ENCODE results near the gene ECE2.
"Not testable (repeated sequence)": the region's sequence is repeated elsewhere in the genome, so short reads cannot be mapped to it uniquely, and the experiment has no call there.

Gene ECE2

DNA sequence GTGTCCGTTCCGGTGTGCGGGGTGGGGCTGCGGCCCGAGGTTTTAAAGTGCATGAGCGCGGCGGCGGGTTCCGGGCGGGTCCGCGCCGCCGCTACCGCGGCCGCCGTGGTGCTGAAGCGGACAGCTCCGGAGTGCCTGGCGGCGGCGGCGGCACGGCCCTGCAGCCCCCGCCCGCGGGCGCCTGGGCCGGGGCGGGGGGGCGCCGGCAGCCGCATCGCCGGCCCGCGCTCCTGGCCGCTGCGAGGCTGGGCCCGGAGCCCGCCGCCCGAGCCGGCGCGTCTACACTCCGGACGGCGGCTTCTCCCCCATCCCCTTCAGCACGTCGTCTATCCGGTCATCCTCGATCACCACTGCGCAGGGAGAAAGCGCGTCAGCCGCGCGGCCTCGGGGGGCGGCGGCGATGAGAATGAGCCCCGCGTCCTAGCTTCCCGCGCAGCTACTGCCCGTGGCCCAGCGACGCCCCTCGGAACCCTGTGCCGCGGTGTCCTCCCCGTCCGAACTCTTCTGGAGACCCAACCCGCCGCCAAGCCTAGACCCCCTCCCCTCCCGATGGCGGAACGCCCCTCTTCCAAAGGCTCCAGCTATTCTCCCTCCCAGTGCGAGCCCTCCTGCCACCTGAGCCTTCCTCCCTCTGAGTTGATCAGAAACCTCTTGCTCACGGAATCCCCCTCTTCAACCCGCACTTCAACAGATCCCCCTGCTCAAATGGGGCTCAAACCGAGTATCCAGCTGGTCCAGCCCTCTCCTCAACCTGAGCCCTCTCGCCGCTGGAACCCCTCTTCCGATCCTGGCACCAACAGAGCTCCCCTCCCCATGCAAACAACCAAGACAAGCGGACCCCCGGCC is 15.7 kb upstream of the ECE2 start:
- H3K36me3 ChIP-seq (ENCODE audit: control insufficient read depth, insufficient read depth, low read length, severe bottlenecking) = no peaks in the 10 kb centered on the region
- no peaks in the 10 kb centered on the region for H3K9me3 ChIP-seq (ENCODE audit: control insufficient read depth, low read length)
- peak; percentile 77 for DNase-seq (ENCODE audit: low read depth)
- no peak overlapping the region for H3K9ac ChIP-seq (ENCODE audit: low read length)
- peaks cover 6% of the 10 kb centered on the region for H3K27me3 ChIP-seq (replicated peaks; ENCODE audit: control insufficient read depth, insufficient read depth, low read length)
- H3K4me1 ChIP-seq (ENCODE audit: control insufficient read depth, insufficient read depth, low read length) = peaks cover 10% of the 10 kb centered on the region
- no peak overlapping the region for H3K4me3 ChIP-seq (ENCODE audit: low read length)

DNA sequence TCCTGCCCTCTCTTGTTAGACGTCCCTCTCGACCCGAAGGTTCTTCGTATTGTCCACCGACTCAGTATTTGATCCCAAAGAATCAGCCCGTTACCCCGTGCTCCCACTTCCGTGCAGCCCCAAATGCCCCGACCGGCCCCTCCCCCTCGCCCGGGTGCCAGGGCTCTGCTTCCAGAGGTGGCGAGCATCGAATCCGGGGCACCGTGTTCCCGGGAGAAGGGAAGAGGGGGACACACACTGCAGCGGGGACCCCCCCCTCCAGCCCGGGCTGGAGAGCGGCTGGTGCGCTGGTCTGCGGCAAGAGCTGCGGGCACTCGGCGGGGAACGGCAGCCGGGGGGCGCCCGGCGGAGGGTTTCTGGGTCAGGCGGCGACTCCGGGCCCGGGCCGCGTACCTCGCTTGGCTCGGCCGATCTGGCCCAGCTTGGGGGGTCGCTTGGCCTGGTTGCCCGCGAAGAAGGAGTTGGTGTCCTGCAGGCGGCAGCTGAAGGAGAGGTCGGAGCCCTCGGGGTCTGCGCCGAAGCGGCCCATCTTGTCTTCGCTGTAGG is 15.0 kb upstream of the ECE2 start:
- H3K9ac ChIP-seq (ENCODE audit: low read length) = no peak overlapping the region
- peaks cover 6% of the 10 kb centered on the region for H3K27me3 ChIP-seq (replicated peaks; ENCODE audit: control insufficient read depth, insufficient read depth, low read length)
- peak; percentile 4 for DNase-seq (ENCODE audit: low read depth)
- peaks cover 10% of the 10 kb centered on the region for H3K4me1 ChIP-seq (ENCODE audit: control insufficient read depth, insufficient read depth, low read length)
- no peaks in the 10 kb centered on the region for H3K36me3 ChIP-seq (ENCODE audit: control insufficient read depth, insufficient read depth, low read length, severe bottlenecking)
- peak overlapping the region; percentile 41 for H3K4me3 ChIP-seq (ENCODE audit: low read length)
- no peaks in the 10 kb centered on the region for H3K9me3 ChIP-seq (ENCODE audit: control insufficient read depth, low read length)

GRCh38 chr3:184261270-184261853 is 14.5 kb upstream of the ECE2 start, which contains the start of gene CAMK2N2:
Gene CAMK2N2 (minus strand): TSS chr3:184261553. CDS start chr3:184261285, 268 bp downstream.
- DNase-seq (ENCODE audit: low read depth) = peak; percentile 72
- no peaks in the 10 kb centered on the region for H3K9me3 ChIP-seq (ENCODE audit: control insufficient read depth, low read length)
- H3K9ac ChIP-seq (ENCODE audit: low read length) = no peak within 1 kb of the TSS
- peaks cover 10% of the 10 kb centered on the region for H3K4me1 ChIP-seq (ENCODE audit: control insufficient read depth, insufficient read depth, low read length)
- no peaks in the 10 kb centered on the region for H3K36me3 ChIP-seq (ENCODE audit: control insufficient read depth, insufficient read depth, low read length, severe bottlenecking)
- H3K4me3 ChIP-seq (ENCODE audit: low read length) = peak within 1 kb of the TSS; percentile 74
- peaks cover 6% of the 10 kb centered on the region for H3K27me3 ChIP-seq (replicated peaks; ENCODE audit: control insufficient read depth, insufficient read depth, low read length)

DNA sequence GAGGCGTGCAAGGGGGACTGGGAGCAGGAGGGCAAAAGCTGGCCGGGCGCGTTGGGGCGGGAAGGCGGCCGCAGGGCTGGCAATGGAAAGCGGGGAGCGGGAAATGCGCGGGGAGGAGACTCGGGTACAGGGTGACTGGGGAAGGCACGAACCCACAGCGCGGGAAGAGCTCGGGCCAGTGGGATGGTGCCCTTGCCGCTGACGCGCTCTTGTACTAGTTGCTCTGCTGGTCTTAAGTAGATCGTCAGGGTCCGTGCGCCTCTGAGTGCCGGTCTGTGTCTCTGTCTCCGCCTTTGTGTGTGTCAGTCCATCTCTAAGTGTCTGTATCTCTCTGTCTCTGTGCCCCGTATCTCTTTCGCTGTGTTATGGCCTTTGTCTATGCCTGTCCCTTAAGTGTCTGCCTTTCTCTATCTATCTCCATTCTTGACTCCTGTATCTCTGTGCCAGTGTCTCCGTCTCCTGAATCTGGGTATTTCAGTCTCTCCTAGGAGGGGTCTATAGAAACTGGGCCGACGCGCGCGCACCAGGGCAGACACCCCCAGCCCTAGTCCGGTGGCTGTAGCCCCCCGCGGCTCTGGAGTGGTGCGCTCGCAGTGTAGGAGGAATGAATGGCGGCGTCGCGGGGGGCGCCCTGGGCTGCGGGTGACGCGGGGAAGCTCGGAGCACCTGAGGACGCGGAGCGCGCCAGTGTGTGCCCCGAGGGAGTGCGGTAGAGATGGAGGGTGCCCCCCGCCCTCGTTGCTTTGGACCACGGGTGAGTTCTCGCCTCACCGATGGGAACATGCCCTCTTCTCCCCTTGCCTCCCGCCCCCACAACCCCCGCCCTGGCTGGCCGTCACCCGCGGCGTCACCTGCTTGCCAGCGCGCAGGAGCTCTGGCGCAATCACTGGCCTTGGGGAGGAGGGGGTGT is 13.7 kb upstream of the ECE2 start:
- Histone ChIP-seq H3K4me3 (ENCODE audit: low read length) (peak overlapping the region; percentile 74), H3K36me3 (ENCODE audit: control insufficient read depth, insufficient read depth, low read length, severe bottlenecking) (no peaks in the 10 kb centered on the region), H3K27me3 (replicated peaks; ENCODE audit: control insufficient read depth, insufficient read depth, low read length) (peaks cover 6% of the 10 kb centered on the region), H3K9me3 (ENCODE audit: control insufficient read depth, low read length) (no peaks in the 10 kb centered on the region), H3K4me1 (ENCODE audit: control insufficient read depth, insufficient read depth, low read length) (peaks cover 10% of the 10 kb centered on the region), H3K9ac (ENCODE audit: low read length) (no peak overlapping the region)
- DNase-seq (ENCODE audit: low read depth) = peak; percentile 44

GRCh38 chr3:184262764-184263179 is 13.1 kb upstream of the ECE2 start:
- Histone ChIP-seq H3K9me3 (ENCODE audit: control insufficient read depth, low read length) (no peaks in the 10 kb centered on the region), H3K9ac (ENCODE audit: low read length) (no peak overlapping the region), H3K36me3 (ENCODE audit: control insufficient read depth, insufficient read depth, low read length, severe bottlenecking) (no peaks in the 10 kb centered on the region), H3K4me3 (ENCODE audit: low read length) (no peak overlapping the region), H3K4me1 (ENCODE audit: control insufficient read depth, insufficient read depth, low read length) (peaks cover 10% of the 10 kb centered on the region), H3K27me3 (replicated peaks; ENCODE audit: control insufficient read depth, insufficient read depth, low read length) (peaks cover 6% of the 10 kb centered on the region)
- DNase-seq (ENCODE audit: low read depth) = no peak

DNA sequence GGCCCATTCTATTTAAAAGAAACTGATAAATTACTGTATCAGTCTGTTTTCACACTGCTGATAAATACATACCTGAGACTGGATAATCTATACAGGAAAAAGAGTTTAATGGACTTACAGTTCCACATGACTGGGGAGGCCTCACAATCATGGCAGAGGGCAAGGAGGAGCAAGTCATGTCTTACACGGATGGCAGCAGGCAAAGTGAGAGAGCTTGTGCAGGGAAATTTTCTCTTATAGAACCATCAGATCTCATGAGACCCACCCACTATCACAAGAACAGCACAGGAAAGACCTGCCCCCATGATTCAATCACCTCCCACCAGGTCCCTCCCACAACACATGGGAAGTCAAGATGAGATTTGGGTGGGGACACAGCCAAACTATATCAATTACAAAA is 8.6 kb upstream of the ECE2 start:
- H3K9ac ChIP-seq (ENCODE audit: low read length); DNase-seq (ENCODE audit: low read depth); H3K4me1 ChIP-seq (ENCODE audit: control insufficient read depth, insufficient read depth, low read length); H3K4me3 ChIP-seq (ENCODE audit: low read length); H3K9me3 ChIP-seq (ENCODE audit: control insufficient read depth, low read length); H3K36me3 ChIP-seq (ENCODE audit: control insufficient read depth, insufficient read depth, low read length, severe bottlenecking): not testable (repeated sequence)
- H3K27me3 ChIP-seq (replicated peaks; ENCODE audit: control insufficient read depth, insufficient read depth, low read length) = peaks cover 16% of the 10 kb centered on the region

GRCh38 chr3:184272269-184272668 is 3.6 kb upstream of the ECE2 start:
- H3K4me1 ChIP-seq (ENCODE audit: control insufficient read depth, insufficient read depth, low read length) = no peaks in the 10 kb centered on the region
- H3K4me3 ChIP-seq (ENCODE audit: low read length) = no peak overlapping the region
- DNase-seq (ENCODE audit: low read depth) = no peak
- peaks cover 46% of the 10 kb centered on the region for H3K27me3 ChIP-seq (replicated peaks; ENCODE audit: control insufficient read depth, insufficient read depth, low read length)
- H3K9me3 ChIP-seq (ENCODE audit: control insufficient read depth, low read length) = peaks cover 3% of the 10 kb centered on the region
- H3K36me3 ChIP-seq (ENCODE audit: control insufficient read depth, insufficient read depth, low read length, severe bottlenecking) = no peaks in the 10 kb centered on the region
- H3K9ac ChIP-seq (ENCODE audit: low read length) = no peak overlapping the region

DNA sequence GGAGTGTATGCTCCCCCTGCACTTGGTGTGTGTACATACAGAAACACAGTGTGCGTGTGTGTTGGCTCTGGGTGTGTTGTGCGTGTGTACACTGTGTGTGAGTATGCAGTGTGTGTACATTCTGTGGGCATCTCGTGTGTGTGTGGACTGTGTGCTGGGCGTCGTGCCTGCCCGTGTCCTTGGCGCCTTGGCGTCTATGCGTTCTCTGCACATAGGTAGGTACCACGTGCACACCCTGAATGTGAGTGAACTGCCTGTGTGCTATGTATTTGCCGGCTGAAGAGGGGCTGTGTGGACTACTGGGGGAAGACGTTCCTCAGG is 481 bp upstream of the ECE2 start:
- no peaks in the 10 kb centered on the region for H3K4me1 ChIP-seq (ENCODE audit: control insufficient read depth, insufficient read depth, low read length)
- no peak overlapping the region for H3K4me3 ChIP-seq (ENCODE audit: low read length)
- H3K36me3 ChIP-seq (ENCODE audit: control insufficient read depth, insufficient read depth, low read length, severe bottlenecking) = no peaks in the 10 kb centered on the region
- H3K27me3 ChIP-seq (replicated peaks; ENCODE audit: control insufficient read depth, insufficient read depth, low read length) = peaks cover 55% of the 10 kb centered on the region
- no peak overlapping the region for H3K9ac ChIP-seq (ENCODE audit: low read length)
- no peak for DNase-seq (ENCODE audit: low read depth)
- H3K9me3 ChIP-seq (ENCODE audit: control insufficient read depth, low read length) = peaks cover 3% of the 10 kb centered on the region

- peaks cover 7% of the 10 kb centered on the region for H3K9me3 ChIP-seq (ENCODE audit: control insufficient read depth, low read length)
- H3K4me3 ChIP-seq (ENCODE audit: low read length) = no peak overlapping the region
- peaks cover 48% of the 10 kb centered on the region for H3K27me3 ChIP-seq (replicated peaks; ENCODE audit: control insufficient read depth, insufficient read depth, low read length)
- H3K4me1 ChIP-seq (ENCODE audit: control insufficient read depth, insufficient read depth, low read length) = no peaks in the 10 kb centered on the region
- H3K9ac ChIP-seq (ENCODE audit: low read length) = no peak overlapping the region
- DNase-seq (ENCODE audit: low read depth) = no peak
- H3K36me3 ChIP-seq (ENCODE audit: control insufficient read depth, insufficient read depth, low read length, severe bottlenecking) = no peaks in the 10 kb centered on the region
Observed at GRCh38 chr3:184277366-184277765, 1.5 kb downstream of the ECE2 start.

- peaks cover 22% of the 10 kb centered on the region for H3K27me3 ChIP-seq (replicated peaks; ENCODE audit: control insufficient read depth, insufficient read depth, low read length)
- no peak overlapping the region for H3K9ac ChIP-seq (ENCODE audit: low read length)
- no peaks in the 10 kb centered on the region for H3K4me1 ChIP-seq (ENCODE audit: control insufficient read depth, insufficient read depth, low read length)
- DNase-seq (ENCODE audit: low read depth) = no peak
- peaks cover 11% of the 10 kb centered on the region for H3K9me3 ChIP-seq (ENCODE audit: control insufficient read depth, low read length)
- no peaks in the 10 kb centered on the region for H3K36me3 ChIP-seq (ENCODE audit: control insufficient read depth, insufficient read depth, low read length, severe bottlenecking)
- H3K4me3 ChIP-seq (ENCODE audit: low read length) = no peak overlapping the region
Observed at GRCh38 chr3:184282941-184283340, 7.1 kb downstream of the ECE2 start.

DNA sequence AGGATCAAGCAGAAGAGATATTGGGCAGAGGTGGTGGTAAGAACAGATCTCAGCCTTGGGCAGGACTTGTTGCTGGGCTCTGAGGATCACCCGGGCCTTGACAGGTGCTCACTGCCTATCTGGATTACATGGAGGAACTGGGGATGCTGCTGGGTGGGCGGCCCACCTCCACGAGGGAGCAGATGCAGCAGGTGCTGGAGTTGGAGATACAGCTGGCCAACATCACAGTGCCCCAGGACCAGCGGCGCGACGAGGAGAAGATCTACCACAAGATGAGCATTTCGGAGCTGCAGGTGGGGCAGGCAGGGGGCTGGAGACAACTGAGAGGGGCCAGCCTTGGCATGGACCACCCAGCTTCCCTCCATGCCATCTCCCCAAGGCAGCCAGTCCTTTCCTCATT is 7.9 kb downstream of the ECE2 start:
- no peak overlapping the region for H3K9ac ChIP-seq (ENCODE audit: low read length)

More for the DNA sequence above, 7.9 kb downstream of the ECE2 start:
- no peak for DNase-seq (ENCODE audit: low read depth)
- H3K4me1 ChIP-seq (ENCODE audit: control insufficient read depth, insufficient read depth, low read length) = no peaks in the 10 kb centered on the region
- H3K27me3 ChIP-seq (replicated peaks; ENCODE audit: control insufficient read depth, insufficient read depth, low read length) = peaks cover 17% of the 10 kb centered on the region
- no peaks in the 10 kb centered on the region for H3K36me3 ChIP-seq (ENCODE audit: control insufficient read depth, insufficient read depth, low read length, severe bottlenecking)
- H3K4me3 ChIP-seq (ENCODE audit: low read length) = no peak overlapping the region
- H3K9me3 ChIP-seq (ENCODE audit: control insufficient read depth, low read length) = peaks cover 11% of the 10 kb centered on the region
